Measurements from ENCODE around the gene CAVIN2.

GRCh38 chr2:191806396-191806795 is 40.5 kb downstream of the CAVIN2 start:
- TF ChIP-seq POLR2A (IDR thresholded peaks at IDR 0.05) = no peak
- TF ChIP-seq CTCF (IDR thresholded peaks at IDR 0.05) = no peak
